Medulla oblongata (tissue), 1 donor: Measurements from ENCODE around the gene LAMB3.

Source experiments
- DNase-seq: peaks from one replicate; pipeline ENCODE4 v3.0.0-alpha.2; 2015; ENCODE audit errors: extremely low spot score

The LAMB3 gene

DNA sequence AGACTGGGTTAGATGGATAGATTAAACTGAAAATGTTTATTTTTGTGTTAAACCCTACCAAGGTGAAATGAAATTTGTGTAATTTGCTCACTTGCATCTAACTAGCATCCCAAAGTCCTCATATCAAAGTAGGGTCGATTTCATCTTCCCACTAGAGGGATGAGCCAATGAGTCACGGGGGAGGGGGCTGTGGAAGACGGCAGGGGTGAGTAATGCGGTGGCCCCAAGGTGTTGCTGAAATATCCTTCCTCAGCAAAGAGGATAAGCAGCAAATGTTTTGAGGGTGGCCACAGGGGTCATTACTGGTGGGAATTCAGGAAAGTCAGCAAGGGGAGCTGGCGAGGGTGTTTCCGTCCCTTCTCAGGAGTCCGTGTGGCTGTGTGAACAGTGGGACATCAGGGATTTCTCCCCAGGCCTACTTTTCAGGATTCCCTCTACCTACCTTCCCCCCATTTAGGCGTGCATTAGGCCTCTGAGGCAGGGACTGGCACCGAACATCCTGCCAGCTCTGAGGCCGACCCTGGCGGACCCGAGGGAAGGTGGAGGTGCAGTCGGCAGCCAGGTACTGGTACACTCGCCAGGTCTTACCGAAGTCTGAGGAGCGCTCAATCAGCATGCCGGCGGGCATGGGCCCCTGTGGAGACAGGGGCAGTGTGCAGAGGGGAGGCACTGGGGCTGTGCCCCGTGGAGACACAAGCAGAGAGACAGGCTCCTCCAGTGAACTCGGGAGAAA is 18.1 kb downstream of the LAMB3 start:
- DNase-seq: no peak

DNA sequence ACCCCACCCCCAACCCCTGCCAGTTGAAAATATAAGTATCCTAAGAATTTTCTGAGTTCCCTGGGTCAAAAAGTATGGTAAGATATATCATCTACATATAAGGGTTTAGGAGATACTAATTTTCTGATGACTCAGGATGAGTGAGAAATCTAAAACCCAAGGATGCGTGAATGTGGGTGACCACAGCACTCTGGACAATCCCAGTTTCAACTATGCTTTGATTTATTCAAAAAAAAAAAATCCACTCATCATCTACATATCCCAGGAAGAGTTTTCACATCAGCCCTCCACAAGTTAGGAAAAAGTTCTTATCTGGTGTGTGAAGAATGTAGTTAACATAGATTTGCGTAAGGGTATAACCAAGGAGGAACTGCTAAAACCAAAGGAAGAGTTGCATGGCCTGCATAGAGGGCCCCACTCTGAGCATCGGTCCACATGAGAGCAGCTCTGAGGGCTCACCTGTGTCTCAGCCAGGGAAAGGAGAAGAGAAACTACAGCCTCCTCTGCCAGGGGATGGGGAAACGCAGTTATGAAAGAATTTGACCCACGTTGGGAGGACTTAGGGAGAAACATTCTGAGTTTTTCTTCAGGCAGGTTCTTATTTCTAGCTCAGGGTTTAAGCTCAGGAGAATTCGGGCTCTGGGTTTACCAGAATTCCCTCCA is 18.8 kb downstream of the LAMB3 start:
- no peak for DNase-seq

DNA sequence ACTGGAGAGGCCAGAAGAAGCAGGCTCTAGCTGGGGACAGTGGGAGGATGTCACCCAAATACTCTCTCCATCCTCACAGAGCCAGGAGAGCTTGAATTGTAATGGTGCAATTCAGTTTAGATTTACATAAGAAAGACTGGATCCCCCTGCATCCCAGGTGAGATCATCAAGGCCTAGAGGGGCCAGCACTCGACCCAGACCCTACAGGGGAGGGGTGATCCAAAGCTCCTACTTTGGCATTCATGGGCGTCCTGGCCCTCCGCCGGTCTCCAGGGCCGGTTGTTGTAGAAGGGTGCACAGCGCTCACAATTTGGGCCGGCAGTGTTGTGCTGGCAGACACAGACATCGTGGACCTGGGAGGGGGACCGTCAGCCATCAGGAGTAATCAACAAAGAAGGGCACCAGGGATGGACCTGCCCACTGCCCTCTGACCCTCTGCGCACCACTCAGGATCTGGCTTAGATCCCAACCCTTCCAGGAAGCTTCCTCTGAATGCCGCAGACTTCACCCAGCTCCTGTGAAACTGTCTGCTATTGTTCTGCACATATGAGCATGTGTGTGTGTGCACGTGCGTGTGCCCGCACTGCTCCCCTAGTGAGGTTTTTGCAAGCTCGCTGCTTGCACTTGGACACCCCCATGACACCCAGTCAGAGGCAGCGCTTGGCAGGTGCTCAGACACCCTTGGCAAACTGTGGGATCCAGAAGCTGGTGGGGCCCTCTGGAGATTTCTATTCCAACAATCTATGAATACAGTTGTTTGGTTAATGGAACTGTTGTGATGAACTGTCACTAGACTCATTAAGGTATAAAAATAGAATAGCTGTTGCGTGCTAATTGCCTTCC is 21.6 kb downstream of the LAMB3 start:
- peak; percentile 41 for DNase-seq

DNA sequence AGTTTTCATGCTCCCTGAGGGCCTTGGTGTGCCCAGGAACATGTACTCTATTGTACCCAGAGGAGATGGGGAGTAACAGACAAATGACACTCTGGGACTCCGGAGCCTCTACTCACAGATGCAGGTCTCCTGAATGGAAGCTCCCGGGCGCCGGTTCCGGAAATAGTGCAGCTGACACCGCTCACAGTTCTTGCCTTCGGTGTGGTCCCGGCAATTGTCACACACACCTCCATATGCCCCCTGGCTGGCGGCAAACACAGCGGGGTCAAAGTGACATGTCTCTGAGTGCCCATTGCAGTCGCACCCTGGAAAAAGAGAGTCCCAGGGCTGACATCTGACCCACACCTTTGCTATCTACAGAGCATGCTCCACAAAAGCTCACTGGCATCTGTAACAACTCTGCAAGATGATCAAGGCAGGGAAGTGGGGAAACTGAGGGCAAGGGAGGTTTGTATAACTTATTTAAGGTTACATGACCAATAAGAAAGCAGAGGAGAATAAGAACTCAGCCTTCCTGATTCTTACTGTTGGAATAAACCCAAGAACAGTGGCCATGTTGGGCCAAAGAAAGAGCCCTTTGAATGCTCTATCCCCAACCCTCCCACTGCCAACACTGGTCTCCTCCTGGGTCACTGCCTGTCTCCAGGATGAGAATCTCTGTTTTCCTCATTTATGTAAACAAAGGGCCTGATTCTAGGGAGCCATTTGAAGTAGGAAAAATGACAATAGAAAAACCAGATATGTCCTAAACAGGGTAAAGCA is 22.4 kb downstream of the LAMB3 start:
- DNase-seq: peak; percentile 74

DNA sequence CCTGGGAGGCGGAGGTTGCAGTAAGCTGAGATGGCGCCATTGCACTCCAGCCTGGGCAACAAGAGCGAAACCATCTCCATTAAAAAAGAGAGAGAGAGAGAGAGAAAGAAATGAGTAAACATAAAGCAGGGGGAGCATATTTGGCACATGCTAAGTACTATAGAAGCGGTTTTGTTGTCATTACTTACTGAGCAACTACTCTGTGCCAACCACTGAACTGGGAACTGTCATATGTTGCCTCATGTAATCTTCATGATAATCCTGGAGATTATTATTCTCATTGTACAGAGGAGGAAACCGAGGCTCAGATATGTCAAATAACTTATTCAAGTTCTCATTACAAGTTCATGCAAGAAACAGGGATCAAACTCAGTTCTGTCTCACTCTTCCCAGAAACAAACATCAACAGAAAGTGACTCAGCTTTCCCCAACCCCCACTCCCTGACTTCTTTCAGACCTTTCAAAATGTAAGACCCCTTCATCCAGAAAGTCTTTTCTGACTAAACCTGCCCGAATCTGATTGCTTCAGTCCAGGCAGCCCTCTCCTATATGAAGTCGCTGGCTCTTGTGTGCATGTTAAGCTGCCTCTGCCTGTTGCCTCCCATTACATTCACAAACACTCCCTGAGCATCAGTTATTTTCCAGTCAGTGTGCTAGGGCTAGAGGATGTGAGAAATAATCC is 23.5 kb downstream of the LAMB3 start:
- DNase-seq: no peak

DNA sequence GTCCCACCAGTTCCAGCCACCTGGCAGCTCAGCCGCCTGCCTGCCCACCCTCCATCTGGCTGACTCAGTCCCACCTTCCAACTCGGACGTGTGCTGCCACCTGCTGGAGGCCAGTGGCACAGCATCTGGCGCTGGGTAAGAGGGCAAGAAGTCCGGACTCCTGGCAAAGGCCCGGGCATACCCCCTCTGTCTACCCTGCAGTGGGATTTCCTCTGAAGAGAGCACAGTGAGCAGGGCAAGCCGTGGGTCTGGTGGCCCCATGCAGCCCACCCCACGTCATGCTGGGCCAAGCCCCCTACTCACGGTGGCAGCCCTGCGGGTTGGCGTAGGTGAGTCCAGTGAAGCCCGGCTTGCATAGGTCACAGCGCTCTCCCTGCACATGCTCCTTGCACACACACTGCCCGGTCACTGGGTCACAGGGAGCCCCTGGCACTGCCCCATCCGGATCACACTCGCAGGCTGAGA is 24.5 kb downstream of the LAMB3 start:
- peak; percentile 87 for DNase-seq

DNA sequence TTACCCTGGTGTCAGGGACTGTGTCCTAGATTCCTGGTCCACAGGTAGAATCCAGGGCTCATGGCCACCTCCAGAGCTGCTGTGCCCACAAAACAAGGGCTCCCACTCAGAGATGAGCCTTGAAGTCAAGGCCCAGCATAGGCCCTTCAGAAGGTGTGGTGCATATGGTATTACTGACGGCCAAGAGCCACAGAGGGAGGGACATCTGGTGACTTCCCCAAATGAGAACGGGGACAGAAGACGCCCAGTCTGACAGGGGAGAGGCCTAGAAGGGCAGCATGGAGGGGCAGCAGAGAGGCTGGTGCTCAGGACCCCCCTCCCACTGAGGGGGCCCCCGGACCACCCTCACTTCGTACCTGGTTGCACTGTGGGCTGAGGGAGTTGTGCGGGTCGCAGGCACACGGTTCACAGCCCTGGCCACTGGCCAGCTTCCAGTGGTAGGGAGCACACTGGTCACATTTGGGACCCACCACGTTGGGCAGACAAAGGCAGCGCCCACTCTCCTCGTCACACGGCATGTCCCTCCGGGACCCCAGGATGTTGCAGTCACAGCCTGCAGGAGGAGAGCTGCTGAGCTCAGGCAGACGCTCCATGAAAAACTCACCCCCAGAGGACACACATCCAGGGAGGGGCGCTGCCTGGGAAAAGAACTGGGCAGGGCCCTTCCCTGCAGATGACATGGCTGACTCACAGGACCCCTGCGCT is 25.0 kb downstream of the LAMB3 start:
- no peak for DNase-seq

DNA sequence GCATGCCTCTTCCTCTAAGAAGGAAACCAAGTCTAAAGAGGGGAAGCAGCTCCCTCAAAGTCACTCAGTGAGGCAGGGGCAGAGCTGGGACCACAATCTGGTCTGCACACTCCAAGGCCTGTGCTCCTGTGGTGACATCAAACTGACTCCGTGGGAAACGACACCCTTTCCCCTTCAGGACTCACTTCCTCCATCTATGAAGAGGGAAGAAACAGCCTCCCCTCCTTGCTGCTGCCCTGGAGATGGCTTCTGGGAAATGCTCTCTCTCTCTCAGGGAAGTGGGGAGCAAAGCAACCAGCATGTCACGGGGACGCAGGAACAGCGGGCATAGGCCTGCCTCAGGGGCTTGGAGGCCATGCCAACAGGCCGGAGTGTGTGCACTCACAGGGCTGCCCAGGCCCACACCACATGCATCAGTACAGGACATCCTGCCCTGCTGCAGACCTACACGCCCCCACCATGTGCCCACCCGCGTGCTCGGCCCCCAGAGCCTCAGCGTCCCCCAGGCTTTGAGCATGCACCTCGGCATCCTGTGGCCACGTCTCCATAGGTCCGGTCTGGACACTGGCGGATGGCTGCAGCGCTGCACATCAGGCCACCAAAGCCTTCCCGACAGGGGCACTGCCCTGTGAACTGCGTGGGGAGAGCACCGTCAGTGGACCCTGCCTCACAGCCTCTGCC is 25.7 kb downstream of the LAMB3 start:
- no peak for DNase-seq

DNA sequence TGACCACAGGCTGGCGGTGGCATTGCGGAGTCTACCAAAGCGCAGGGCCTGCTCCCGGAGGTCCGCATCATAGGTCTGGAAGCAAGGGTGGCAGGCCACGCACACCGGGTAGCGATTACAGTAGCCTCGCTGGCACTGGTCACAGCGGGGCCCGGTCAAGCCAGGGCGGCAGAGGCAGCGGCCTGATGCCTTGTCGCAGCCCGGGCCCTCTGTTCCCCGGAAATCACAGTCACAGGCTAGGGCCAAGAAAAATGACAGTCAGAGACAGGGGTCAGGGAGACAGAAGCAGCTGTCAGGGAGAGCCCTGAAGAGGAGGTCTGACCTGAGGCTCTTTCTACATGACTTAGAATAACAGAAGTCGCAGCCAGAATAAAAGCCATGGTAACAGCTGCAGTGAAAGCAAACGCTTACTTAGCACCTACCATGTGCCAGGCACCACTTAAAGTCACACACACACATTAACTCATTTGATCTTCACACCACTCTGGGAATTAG is 26.4 kb downstream of the LAMB3 start:
- no peak for DNase-seq

DNA sequence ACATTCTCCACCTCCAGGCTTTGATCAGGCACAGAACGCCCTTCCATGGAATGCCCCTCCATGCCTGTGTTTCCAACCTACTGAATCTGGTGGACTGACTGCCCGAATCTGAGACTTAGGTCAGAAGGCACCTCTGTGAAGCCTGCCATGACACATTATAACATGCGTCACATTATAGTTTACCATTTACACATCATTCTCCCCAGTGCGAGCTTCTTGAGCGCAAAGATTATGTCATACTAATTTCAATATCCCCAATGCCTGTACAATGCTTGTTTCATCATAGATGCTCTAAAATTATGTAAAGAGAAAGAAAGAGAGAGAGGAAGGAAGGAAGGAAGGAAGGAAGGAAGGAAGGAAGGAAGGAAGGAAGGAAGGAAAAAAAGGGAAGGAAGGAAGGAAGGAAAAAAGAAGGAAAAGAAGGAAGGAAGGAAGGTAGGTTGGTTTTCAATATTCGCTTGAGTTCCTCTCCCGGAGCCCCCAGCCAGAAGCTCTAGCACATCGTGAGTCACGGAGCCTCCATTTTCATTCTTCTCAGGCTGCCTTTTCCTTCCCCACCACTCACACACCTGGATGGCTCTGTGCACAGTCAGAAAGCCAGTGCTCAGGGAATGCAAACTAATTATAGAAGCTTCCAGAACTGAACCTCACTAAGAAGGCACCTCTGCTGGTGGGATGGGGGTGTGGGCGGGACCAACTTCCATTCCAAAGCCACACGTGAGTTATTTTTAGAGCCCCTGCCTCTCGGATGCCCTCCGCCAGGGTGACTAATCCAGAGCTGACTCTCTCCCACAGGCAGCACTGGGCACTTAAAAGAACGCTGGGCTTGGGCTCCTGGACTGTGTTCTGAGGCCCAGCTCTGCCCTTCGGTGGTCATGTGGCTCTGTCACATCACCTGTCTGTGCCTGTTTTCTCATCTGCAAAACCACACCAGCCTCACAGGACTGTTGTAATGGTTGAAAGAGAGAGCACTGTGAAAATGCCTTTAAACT is 27.4 kb downstream of the LAMB3 start:
- no peak for DNase-seq

DNA sequence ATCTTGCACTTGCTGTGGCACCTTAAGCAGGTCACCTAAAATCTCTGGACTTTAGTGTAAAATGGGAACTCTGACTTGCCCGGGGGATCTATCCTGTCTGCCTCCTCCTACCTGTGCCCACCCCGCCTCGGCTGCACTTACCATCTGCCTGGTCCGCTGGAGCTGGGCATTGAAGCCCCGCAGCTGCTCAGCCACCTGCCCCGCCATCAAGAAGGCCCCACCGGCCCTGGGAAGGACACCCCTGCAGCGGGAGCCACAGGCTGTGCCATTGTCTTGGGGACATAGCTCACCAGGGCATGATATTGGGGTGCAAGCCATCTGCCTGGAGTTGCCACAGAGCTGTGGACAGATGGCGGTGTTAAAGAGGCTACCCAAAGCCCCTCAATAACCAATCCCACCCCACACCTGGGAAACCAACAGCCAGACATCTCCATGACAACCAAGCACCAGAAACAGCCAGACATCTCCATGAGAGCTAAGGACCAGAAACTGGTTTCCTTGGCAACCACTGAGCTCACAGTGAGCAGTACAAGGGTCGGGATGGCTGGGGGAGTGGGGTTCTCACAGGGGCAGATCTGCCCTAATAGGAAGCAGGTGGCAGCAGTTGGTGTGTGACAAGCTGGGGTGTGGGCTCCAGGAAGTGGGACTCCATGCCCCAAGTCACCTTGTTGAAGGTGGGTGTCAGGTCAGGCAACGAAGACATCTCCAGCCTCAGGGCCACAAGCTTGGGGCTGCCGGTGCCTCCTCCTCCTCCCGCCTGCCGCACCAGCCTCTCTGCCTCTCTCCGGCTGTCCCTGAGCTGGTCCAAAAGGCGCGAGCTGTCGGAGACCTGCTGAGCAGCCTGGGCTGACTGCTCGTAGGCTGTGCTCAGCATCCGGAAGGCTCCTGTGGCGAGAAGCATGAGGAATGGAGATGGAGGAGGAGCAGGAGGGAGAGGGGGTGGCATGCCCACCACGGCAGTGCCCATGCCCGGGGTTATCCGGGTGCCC is 29.1 kb downstream of the LAMB3 start:
- DNase-seq: no peak

DNA sequence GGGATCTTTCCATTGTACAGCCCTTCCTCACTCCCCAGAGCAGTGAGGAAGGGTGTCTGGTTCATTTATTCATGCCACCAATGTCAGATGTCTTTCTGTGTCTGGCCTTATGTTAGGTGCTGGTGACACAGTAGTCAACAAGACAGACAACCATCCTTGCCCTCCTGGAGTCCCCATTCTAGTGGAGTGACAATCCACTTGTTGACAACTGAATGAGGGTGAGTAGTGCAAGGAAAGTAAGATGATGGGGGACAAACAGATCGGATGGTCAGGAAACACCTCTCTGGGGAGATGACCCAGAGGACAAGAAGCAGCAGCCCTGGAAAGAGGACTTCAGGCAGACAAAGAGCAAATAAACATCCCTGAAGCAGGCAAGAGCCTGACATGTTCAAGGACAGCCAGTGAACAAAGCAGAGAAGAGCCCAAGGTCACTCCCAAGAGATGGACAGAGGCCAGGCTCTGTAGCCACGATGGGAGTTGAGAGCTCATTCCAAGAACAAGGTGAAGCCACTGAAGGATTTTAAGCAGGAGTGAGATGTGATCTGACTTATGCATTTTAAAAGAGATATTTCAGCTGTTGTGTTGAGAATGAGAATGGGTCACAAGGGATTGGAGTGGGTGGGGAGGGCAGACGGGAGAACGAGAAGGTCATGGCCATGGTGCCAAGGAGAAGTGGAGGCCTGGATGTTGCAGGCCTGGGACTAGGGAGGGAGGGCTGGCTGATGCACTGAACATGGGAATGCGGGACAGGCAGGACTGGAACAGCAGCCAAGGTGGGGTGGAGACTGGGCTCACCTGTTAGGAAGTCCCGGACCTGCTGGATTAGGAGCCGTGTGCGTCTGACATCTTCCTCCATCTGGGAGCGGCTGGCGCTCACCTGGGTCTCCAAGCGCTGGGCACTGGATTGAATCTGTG is 30.2 kb downstream of the LAMB3 start:
- no peak for DNase-seq

DNA sequence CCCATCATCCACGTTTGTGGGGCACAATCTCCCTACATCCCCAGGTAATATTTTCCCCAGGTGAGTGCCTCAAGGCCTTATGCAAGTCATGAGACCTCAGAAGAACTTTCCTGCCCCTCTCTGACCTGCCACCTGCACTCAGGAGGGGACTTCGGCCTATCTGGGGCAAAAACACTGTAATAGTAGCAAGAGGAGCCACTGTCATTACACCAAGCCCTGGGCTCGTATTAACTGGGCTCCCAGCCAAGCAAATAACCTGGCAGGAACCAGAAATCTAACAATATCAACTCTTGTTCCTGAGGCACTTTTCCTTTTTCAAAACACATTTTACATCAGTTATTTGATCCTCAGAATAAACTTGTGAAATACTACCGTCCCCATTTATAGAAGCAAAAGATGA is 30.9 kb downstream of the LAMB3 start:
- DNase-seq: no peak

DNA sequence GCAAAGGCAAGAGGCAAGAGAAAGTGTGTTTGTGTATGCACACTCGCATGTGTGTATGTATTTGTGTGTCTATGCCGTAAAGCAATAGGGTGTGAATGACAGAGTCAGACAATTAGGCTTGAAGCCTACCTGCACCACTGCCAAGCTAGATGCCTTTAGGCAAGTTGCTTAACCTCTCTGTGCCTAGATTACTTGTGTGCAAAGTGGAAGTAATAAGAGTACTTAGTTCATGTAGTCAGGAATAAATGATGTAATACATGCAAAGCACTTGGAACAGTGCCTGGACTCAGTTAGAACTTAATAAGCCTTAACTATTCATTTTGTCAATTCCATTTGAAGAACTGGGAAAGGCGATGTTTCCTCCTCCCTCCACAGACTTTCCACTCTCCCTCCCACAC is 31.7 kb downstream of the LAMB3 start:
- DNase-seq: no peak

DNA sequence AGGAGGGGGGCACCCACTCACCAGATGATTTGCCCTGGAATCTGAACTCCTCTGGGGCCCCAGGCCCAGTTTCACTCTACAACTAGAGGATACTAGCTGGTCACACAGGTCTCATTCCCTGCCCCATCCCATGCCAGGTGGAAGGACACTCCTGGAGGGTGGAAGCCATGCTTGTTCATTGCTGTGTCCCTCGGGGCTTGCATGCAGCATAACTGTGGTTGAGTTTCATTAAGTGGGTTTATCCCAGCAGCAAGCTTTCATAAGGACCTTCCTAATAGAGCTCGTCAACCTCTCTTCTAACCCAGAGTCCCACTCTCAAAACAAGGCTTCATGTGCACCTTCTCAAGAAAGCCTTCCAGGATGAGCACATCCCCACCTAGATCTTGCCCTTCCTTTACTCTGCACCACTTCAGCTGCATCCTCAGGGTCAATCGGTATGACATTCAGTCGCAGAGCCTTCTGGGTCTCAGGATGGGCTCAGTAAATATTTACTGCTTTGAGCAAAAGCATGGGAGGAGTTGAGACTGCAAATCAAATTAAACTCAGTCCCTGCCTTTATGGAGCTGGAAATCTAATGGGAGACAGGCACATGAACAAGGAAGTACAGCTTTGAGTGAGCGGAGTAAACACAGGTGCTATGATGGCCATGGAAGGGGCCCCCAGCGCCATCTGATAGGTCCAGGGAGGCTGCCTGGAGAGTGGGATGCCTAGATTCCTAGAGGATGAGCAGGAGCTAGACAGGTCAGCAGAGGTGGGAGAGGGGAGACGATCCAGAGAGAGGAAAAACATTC is 32.3 kb downstream of the LAMB3 start:
- no peak for DNase-seq
